Medulla oblongata (tissue), 1 donor: Measurements from ENCODE around the gene NBL1.
A peak's percentile ranks its signal among the peaks of the same experiment; 100 is the strongest.
"Not testable (repeated sequence)": the region's sequence is repeated elsewhere in the genome, so short reads cannot be mapped to it uniquely, and the experiment has no call there.

Experiments
- DNase-seq: peaks from one replicate; pipeline ENCODE4 v3.0.0-alpha.2; 2015; ENCODE audit errors: extremely low spot score

Gene NBL1

GRCh38 chr1:19622204-19622603, 21.9 kb upstream of the NBL1 start:
- DNase-seq = no peak

GRCh38 chr1:19623523-19623922, 20.6 kb upstream of the NBL1 start:
- no peak for DNase-seq

GRCh38 chr1:19625291-19625937, 18.7 kb upstream of the NBL1 start:
- no peak for DNase-seq

- peak; percentile 53 for DNase-seq
Measured at GRCh38 chr1:19628879-19629278, 15.2 kb upstream of the NBL1 start.

- no peak for DNase-seq
Measured at GRCh38 chr1:19629357-19629756, 14.8 kb upstream of the NBL1 start.

GRCh38 chr1:19630192-19630591, 13.9 kb upstream of the NBL1 start:
- DNase-seq = not testable (repeated sequence)

GRCh38 chr1:19630720-19631395, 13.3 kb upstream of the NBL1 start:
- no peak for DNase-seq

GRCh38 chr1:19632211-19632610, 11.9 kb upstream of the NBL1 start:
- no peak for DNase-seq

- no peak for DNase-seq
Measured at GRCh38 chr1:19633106-19633505, 11.0 kb upstream of the NBL1 start.

- DNase-seq = not testable (repeated sequence)
Measured at GRCh38 chr1:19635064-19635463, 9.0 kb upstream of the NBL1 start.

- DNase-seq = no peak
Measured at GRCh38 chr1:19635646-19636045, 8.5 kb upstream of the NBL1 start.

- no peak for DNase-seq
Measured at GRCh38 chr1:19636065-19636464, 8.0 kb upstream of the NBL1 start.

- not testable (repeated sequence) for DNase-seq
Measured at GRCh38 chr1:19636749-19637148, 7.4 kb upstream of the NBL1 start.

GRCh38 chr1:19637606-19638005, 6.5 kb upstream of the NBL1 start:
- DNase-seq = no peak

GRCh38 chr1:19639228-19639627, 4.9 kb upstream of the NBL1 start:
- DNase-seq = not testable (repeated sequence)

- no peak for DNase-seq
Measured at GRCh38 chr1:19639999-19640362, 4.1 kb upstream of the NBL1 start.

GRCh38 chr1:19640363-19641316, 3.5 kb upstream of the NBL1 start:
- DNase-seq = no peak

- no peak for DNase-seq
Measured at GRCh38 chr1:19643121-19643520, 990 bp upstream of the NBL1 start.

- DNase-seq = no peak
Measured at GRCh38 chr1:19644395-19644680, 227 bp downstream of the NBL1 start.

GRCh38 chr1:19644681-19645410, 735 bp downstream of the NBL1 start:
- DNase-seq = no peak

GRCh38 chr1:19645411-19646251, 1.5 kb downstream of the NBL1 start:
- DNase-seq = no peak
